GM10847 (cell line): ENCODE results near the gene PLGRKT.

Experiments used
- POLR2A ChIP-seq: IDR thresholded peaks from 2 replicates; pipeline ENCODE4 v1.6.1; 2011; ENCODE audit not compliant: insufficient read length; ENCODE audit errors: extremely low read depth

The PLGRKT gene

GRCh38 chr9:5459289-5459829, 21.6 kb upstream of the PLGRKT start:
- TF ChIP-seq POLR2A: no peak

GRCh38 chr9:5455181-5455580, 17.5 kb upstream of the PLGRKT start:
- no peak for TF ChIP-seq POLR2A

DNA sequence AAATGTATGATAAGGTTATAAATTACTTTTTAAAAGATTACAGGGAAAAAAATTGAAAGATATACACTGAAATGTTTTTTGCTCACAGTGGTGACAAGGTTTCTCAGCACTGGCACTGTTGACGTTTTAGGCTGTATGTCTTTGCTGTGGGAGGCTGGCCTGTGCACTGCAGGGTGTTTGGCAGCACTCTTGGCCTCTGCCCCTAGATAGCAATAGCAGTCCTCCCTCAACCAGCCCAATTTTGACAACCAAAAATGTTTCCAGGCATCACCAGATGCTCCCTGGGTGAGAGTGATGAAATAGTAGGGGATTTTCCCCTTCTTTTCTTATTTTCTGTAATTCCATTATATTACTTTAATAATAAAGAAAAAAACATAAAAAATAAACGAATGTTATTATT, 15.9 kb upstream of the PLGRKT start:
- TF ChIP-seq POLR2A: peak; percentile 18

DNA sequence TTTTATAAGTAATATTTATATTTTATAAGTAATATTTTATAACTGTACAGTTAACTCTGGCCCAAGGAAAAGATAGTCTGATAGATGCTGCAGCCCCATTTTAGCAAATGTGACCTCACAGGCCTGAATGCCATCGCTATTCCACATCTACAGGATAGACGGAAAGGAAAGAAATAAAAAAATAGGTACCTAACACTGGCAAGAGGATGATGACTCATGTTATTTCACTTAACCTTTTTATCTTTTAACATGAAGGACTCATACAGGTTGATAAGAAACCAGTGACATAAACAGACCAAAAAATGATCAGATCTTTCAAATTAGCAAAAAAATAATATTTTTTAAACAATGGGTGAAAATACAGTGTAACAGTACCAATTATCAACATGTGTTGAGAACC, 15.3 kb upstream of the PLGRKT start:
- no peak for TF ChIP-seq POLR2A

DNA sequence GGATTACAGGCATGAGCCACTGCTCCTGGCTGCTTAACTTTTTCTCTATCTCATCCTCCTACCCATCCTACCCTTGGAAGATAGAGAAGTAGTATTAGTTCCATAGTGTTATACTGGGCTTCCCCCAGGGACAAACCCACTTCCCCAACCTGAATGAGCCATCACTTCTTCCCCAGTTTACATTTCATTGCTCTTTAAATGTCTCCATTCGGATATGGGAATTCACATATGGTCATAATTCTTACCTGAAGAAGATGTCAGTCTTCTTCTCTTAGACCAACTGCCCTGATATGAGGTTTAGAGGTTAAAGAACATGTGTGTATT, 14.5 kb upstream of the PLGRKT start:
- TF ChIP-seq POLR2A: no peak

GRCh38 chr9:5450359-5451091, 12.8 kb upstream of the PLGRKT start, which contains the start of gene CD274:
TSS of gene CD274 (plus strand) at chr9:5450542. CDS start at chr9:5456114, 5,572 bp downstream.
- TF ChIP-seq POLR2A: peak; percentile 89

DNA sequence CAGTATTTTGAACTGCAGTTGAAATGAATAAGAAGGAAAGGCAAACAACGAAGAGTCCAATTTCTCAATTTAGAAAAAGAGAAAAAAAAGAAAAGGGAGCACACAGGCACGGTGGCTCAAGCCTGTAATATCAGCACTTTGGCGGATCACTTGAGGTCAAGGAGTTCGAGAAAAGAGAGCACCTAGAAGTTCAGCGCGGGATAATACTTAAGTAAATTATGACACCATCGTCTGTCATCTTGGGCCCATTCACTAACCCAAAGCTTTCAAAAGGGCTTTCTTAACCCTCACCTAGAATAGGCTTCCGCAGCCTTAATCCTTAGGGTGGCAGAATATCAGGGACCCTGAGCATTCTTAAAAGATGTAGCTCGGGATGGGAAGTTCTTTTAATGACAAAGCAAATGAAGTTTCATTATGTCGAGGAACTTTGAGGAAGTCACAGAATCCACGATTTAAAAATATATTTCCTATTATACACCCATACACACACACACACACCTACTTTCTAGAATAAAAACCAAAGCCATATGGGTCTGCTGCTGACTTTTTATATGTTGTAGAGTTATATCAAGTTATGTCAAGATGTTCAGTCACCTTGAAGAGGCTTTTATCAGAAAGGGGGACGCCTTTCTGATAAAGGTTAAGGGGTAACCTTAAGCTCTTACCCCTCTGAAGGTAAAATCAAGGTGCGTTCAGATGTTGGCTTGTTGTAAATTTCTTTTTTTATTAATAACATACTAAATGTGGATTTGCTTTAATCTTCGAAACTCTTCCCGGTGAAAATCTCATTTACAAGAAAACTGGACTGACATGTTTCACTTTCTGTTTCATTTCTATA, 12.0 kb upstream of the PLGRKT start:
- TF ChIP-seq POLR2A: no peak

DNA sequence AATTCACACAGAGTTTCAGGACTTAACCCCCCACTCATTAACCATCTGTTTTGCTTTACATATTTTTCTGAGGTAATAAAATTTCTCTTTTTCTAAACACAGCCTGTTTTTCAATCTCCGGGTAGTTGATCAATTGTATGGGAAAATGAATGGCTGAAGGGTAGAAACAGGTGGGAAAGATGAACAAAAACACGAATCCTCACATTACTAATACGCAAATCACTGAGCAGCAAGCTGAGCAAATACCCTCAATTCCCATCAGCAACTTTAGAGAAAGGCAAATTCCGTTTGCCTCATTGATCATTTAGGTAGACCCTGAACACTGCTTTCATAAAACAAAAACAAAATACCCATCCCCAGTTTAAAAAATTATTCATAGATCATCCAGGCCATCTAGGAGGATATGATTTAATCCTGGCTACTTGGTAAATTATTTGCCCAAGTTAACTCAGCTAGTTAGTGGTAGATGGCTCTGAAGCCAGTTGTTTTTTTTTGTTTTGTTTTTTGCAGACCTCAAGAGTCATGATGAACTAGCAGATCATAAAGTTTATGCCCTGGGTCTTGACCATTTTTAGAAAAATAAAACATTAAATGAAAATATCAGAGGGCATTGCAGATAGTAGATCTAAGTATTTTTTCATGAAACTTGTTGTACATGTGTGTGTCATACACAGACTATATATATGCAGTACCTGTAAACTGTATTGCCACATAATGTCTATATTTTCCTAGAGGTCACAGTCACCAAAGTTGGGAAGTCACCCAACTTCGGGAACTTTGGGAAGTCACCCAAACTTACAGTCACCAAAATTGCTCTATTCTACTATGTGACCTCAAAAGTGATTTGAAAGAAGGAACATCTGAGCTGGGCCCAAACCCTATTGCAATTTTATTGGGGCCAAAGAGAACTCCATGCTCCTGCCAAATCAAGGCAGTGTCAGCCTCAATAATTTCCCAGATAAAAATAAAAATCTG, 11.0 kb upstream of the PLGRKT start:
- TF ChIP-seq POLR2A: no peak

DNA sequence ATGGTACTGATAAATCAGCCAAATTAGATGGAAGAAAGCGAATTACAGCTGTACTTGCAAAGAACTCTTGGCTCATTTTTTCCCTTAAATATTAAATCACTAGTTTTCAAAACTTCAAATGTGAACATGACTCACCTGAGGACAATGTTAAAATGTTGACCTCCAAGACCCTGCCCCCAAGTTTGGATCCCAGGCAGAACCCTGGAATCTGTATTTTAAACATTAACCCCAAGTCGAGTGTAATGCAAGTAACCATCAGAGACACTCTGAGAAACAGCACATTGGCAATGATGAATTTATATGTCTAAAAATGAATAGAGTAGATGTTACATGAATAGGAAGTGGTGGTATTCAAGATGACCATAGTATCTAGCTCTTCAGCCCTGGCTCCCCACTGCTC, 10.3 kb upstream of the PLGRKT start:
- TF ChIP-seq POLR2A: no peak

- TF ChIP-seq POLR2A: no peak
Measured at GRCh38 chr9:5447337-5447736, 9.6 kb upstream of the PLGRKT start.

GRCh38 chr9:5446451-5447236, 8.9 kb upstream of the PLGRKT start:
- TF ChIP-seq POLR2A: no peak

DNA sequence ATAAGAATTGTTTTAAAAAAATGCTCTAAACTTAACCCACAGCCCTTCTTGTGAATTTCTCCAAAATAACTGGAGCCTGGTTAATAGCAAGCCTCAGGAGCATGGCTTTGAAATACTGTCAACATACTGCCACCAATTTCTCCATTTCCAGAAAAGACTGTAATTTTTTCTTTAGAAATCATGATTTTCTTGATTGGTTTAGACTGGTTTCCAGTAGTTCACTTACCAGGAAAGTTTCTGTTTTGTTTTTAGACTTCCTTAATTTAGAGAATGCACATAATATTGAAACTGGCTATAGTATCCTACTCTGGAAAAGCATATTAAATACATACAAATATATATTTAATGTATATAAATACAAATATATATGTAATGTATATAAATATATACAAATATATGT, 8.2 kb upstream of the PLGRKT start:
- no peak for TF ChIP-seq POLR2A

GRCh38 chr9:5443850-5444249, 6.1 kb upstream of the PLGRKT start:
- no peak for TF ChIP-seq POLR2A

DNA sequence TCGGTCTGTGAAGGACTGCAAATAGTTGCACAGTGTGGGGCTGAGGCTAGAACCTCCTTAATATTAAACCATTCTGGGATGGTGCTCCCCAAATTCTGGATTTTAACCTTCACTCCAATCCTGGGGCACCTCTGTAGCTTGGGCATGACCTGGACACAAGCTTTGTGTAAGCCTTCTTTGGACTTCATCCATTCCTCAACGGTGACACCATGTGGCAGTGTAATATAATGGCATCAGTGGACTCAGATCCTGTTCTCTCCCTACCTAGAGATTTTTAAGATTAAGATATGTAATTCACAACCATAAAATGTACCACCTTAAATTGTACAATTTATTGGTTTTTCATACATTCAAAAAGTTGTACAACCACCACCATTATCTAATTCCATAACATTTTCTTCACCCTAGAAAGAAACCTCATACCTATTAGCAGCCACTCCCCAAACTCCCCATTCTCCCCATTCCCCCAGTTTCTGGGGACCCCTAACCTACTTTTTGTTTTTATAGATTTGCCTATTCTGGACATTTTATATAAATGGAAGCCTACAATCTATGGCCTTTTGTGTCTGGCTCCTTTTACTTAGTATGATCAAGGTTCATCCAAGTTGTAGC, 4.8 kb upstream of the PLGRKT start:
- no peak for TF ChIP-seq POLR2A
